Hematopoietic multipotent progenitor cell treated with erythropoietin and hydrocortisone succinate and interleukin-3 and kit ligand, for 8 days (in vitro differentiated cells): ENCODE results near the gene DPM2.

Experiments
- DNase-seq: peaks from one replicate; pipeline ENCODE4 v3.0.0-alpha.2; 2015

DPM2 gene

GRCh38 chr9:127937388-127938297 lies at the start of gene DPM2:
TSS of gene DPM2 (minus strand) at chr9:127937854. CDS start at chr9:127937820, 34 bp downstream.
- DNase-seq, result peak; percentile 93

GRCh38 chr9:127987103-127987614 lies 49.5 kb upstream of the DPM2 start:
- DNase-seq, result no peak

DNA sequence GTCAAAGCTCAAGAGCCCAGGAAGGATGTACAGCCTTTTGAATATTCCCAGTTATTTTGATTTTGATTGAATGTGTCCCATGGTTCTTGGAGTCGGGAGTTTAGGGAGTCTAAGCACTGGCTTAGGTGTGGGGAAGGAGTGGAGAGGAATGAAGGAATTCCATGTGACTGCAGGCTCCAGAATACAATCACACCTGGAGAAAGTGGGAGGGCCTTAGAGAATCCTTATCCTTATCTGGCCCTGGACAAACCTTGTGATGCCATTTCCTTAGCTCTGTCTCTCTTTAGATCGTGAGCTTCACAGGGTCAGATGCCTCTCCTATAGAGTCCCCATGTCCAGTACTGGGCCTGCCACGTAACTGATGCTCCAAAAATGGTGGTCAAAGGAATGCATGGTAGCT lies 47.4 kb upstream of the DPM2 start:
- DNase-seq, result no peak

DNA sequence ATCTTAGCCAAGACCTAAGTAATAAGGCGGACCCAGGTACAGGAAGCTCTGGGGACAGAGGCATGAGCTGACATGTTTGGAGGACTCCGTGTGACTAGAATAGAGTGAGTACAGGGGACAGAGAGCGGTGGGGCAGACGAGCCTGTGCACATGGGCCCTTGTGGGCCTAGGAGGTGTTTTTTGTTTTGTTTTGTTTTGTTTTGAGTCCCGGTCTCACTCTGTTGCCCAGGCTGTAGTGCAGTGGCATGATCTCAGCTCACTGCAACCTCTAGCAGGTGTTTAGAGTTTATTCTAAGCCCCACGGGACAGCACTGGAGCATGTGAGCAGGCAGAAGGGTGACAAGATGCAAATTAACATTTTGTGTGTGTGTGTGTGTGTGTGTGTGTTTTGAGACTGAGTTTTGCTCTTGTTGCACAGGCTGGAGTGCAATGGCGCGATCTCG lies 46.2 kb upstream of the DPM2 start:
- no peak for DNase-seq

DNA sequence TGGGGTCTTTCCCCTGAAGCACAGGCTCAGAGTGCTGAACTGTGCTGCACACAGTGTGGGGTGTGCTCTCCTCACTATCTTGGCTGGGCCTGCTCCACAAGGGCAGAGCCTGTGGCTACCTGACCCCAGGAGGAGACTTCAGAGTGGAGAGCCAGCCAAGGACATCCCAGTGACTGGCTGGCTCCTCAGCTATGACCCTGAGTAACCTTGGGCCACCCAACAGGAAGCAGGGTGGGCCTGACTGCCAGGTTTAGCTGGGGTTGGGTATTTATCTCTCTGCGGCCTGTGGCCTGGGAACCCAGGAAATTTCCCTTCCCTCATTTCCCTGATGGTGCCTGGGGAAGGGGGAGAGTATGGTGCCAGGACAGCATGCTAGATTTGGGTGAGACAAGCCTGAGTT lies 45.3 kb upstream of the DPM2 start:
- peak; percentile 10 for DNase-seq

DNA sequence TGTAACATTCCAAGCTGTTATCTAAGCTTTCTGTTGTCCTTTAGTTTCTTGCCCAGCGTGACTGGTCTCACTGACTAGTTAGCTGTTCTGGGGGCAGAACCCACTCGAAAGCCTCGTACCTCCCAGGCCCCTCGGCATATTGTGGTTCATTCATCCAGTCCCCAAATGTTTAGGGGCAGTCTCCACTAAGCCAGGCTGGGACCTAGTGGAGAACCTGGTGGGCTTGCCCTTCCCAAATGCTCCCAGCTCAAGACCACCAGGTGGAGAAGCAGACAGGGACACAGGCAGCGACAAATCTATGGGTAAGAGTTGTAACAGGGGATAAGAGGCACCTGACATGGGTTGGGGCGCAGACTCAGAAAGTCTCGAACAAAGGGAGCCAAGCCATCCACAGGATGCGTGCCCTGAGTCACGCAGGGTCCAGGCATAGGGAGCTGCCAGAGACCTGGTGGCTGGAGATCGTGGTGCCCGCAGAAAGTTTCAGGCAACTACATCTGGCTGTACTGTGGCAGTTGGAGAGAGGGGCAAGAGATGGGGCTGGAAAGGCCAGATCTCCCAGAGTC lies 44.0 kb upstream of the DPM2 start:
- no peak for DNase-seq

- peak; percentile 90 for DNase-seq
Observed at GRCh38 chr9:127980706-127981558, 43.3 kb upstream of the DPM2 start, which contains the start of gene EEIG1. TSS of gene EEIG1 (minus strand) at chr9:127980989. CDS start at chr9:127980137, 852 bp downstream.

GRCh38 chr9:127980060-127980705 lies 42.5 kb upstream of the DPM2 start:
- DNase-seq, result no peak

GRCh38 chr9:127979333-127980059 lies 41.8 kb upstream of the DPM2 start:
- DNase-seq, result no peak

- no peak for DNase-seq
Observed at GRCh38 chr9:127979015-127979332, 41.3 kb upstream of the DPM2 start.

DNA sequence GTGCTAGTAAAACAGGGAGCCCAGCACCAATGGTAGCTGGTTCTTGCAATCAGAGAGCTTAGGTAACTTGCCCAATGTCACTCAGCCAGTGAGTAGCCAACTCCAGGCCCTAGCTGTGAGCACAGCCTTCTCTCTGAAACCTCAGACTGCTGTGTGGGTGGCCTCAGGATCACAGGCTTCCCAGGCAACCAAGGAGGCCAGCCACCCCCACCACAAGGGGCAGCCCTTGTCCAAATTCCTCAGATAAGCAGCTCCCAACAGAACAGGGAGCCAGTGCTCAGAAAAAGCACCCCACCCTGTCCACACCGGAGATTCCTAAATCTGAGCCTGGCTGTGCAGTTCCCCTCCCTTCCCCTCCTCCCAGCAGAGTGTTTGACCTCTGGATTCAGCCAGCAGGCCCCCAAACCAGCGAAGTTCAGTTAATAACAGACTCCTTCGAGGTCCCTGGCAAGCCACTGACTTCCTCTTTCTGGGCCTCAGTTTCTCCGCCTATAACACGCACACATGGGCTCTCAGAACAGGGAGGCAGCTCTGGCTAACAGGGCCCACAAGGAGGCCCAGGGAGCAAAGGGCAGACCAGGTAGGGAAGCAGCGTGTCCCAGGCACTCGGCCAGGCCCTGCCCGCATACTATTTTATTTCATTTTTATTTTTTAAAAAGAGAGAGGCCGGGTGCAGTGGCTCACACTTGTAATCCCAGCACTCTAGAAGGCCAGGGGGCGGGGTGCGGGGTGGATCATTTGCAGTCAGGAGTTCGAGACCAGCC lies 40.4 kb upstream of the DPM2 start:
- DNase-seq, result no peak

DNA sequence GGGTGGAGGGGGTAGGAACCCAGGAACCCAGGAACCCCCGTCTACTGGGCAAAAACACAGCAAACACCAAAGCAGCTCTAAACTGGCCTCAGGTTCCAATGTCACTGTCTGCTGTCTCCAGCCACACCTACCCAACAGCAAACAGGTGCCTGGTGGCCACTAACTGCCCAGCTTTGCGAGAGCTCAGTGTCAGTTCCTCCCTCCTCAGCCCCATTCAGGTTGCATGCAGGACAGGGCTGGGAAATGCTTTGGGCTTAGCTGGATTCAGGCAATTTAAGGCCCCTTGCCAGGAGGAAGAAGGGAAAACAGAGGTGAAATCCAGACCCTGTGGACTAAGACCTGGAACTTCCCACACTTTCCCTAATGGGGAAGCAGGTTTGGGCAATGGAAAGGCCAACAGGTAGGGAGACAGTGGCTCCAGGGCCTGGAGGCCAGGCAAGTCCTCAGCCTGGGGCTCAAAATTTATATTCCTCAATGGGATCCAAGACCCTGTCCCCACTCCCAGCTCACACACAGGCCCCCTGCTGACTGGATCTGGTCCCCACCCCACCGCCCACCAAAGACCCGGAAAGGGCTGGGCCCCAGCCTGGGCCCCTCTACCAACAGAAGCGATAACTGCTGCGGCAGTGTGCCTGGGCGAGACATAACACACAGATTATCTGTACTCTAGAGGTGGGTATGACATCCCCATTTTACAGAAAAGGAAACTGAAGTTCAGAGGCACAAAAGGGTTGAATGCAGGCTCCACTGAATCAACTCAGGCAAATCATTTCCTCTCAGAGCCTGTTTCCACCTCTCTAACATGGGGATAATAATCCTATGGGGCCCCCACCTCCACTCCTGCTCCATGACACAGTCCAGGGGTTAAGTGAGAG lies 39.6 kb upstream of the DPM2 start:
- DNase-seq, result no peak

- no peak for DNase-seq
Observed at GRCh38 chr9:127976498-127976897, 38.8 kb upstream of the DPM2 start.

GRCh38 chr9:127975376-127976315 lies 38.0 kb upstream of the DPM2 start:
- no peak for DNase-seq

DNA sequence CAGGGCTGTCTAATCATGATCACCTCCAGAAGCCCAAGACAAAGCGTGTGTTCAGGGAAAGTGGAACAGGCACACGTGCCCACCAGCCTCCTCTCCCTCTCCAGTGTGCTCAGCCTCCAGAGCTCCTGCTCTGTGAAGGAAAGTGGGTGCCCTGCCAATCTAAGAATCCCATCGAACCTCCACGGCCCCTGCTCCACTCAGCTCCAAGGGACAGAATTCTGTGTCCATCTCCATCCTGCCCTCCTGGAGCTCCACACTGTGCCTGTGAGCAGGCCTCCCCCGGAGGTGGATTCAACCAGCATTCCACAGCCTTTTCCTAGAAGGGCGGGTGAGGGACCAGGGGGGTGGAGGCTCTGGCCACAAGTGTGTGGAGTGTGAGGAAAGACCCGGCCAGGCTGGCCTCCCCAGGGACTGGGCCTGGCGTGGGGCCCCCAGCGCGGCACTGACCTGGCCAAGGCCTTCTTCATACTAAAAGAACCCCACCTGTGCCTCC lies 37.2 kb upstream of the DPM2 start:
- no peak for DNase-seq

- DNase-seq, result no peak
Observed at GRCh38 chr9:127974001-127974768, 36.5 kb upstream of the DPM2 start.

DNA sequence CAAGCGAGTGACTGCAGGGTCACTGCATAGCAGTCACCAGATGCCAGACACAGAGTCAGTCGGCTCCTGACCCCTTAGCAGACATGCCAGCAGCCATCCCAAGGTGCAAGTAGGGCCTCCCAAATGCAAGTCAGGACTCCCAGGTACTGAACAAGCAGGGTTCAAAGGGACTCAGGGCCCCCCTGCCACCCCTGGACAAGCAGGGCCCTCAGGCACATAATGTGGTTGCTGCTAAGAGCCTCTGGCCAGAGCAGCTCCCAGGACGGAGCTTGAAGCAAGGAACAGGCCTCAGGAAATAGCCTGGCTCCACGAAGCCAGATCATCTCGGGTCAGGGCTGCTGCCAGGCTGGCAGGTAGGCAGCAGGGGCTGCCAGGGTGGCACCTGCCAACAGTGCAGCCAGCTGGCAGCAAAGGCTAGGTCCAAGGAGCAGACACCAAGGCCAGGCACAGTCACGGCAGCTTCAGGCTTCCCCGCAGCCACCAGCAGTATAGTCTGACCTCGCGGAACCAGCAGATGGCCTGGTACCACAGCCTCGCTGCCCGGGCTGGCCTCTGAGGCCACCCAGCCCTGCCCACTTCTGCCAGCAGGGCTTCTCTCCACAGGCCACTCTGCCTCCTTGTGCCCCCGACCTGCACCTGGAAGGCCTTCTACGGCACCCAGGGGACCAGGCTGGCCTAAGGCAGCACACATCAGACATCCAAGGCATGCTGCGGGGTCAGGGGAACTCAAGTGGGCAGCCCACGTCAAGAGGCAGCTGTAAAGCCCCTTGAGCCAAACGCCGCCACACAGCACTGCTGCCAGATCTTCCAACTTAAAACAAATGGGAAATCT lies 35.7 kb upstream of the DPM2 start:
- no peak for DNase-seq
